GM12874 (cell line): ENCODE data around the gene VAV2.

Experiments used
- CTCF ChIP-seq: IDR thresholded peaks from 2 replicates; pipeline ENCODE4 v1.5.1; 2011; ENCODE audit warnings: low read depth, mild to moderate bottlenecking, control low read depth, low read length, moderate library complexity; ENCODE audit not compliant: insufficient read depth

The VAV2 gene

GRCh38 chr9:133976191-133976861, 15.8 kb downstream of the VAV2 start:
- TF ChIP-seq CTCF, result no peak

- no peak for TF ChIP-seq CTCF
These were observed 16.6 kb downstream of the VAV2 start for GRCh38 chr9:133975511-133975910.

- no peak for TF ChIP-seq CTCF
These were observed 17.3 kb downstream of the VAV2 start for GRCh38 chr9:133974631-133975341.

GRCh38 chr9:133973791-133974630, 18.1 kb downstream of the VAV2 start:
- TF ChIP-seq CTCF, result no peak

- no peak for TF ChIP-seq CTCF
These were observed 18.9 kb downstream of the VAV2 start for GRCh38 chr9:133973111-133973790.

- no peak for TF ChIP-seq CTCF
These were observed 19.9 kb downstream of the VAV2 start for GRCh38 chr9:133971981-133972941.
